Keratinocyte (primary cell): ENCODE data around the gene MTFMT.

Experiments used
- CTCF ChIP-seq, 3 experiments: IDR thresholded peaks in 1 of 3; conservative IDR thresholded peaks in 1 of 3; optimal IDR thresholded peaks in 1 of 3; 2 replicates in 2 of 3; 3 replicates in 1 of 3; pipeline versions ENCODE3 to v1.5.1; 2011; ENCODE audit warnings: low read length in 3 of 3, mild to moderate bottlenecking in 3 of 3, moderate library complexity in 2 of 3, control low read depth in 1 of 3, inconsistent platforms in 1 of 3; ENCODE audit not compliant: insufficient read depth in 2 of 3; ENCODE audit errors: extremely low read depth in 1 of 3
- EZH2 ChIP-seq: IDR thresholded peaks from one replicate; pipeline ENCODE4 v1.6.1; 2012; ENCODE audit warnings: inconsistent platforms, mild to moderate bottlenecking, low read length, moderate library complexity

- TF ChIP-seq EZH2 (no peak), CTCF (optimal IDR thresholded peaks at IDR 0.05 in 1 of 3, IDR thresholded peaks at IDR 0.05 in 1 of 3, conservative IDR thresholded peaks at IDR 0.05 in 1 of 3; ENCODE audit: extremely low read depth in 1 of 3, insufficient read depth in 2 of 3, low read length in 3 of 3) (no peak)
These were observed 20.8 kb upstream of the MTFMT start for GRCh38 chr15:65050270-65050669.
